Smooth muscle cell (in vitro differentiated cells): ENCODE data around the gene GNB5. TPM values are rescaled to one million over a fixed set of nuclear protein-coding genes. Genes with fewer than 3 reads are reported as not detected.
"Not testable (repeated sequence)": the region's sequence is repeated elsewhere in the genome, so short reads cannot be mapped to it uniquely, and the experiment has no call there.

Experiments used
- DNase-seq: peaks from one replicate; lab custom pipeline; 2025; ENCODE audit not compliant: unreplicated experiment; lab: John Stamatoyannopoulos, UW
- H2AFZ ChIP-seq: fragments of 200-600 bp; sonication (generic); 2 replicates; pipeline ENCODE4 v1.6.0; 2016; ENCODE audit warnings: antibody characterized with exemption, low read depth, mild to moderate bottlenecking
- H3F3A ChIP-seq: fragments of 200-600 bp; sonication (generic); 2 replicates; pipeline ENCODE4 v1.6.0; 2017; ENCODE audit warnings: antibody characterized with exemption, low read depth
- H3K27ac ChIP-seq: fragments of 200-600 bp; sonication (generic); 2 replicates; pipeline ENCODE4 v1.5.1; 2016; ENCODE audit warnings: low read depth, mild to moderate bottlenecking
- H3K27me3 ChIP-seq: fragments of 200-600 bp; sonication (generic); 2 replicates; pipeline ENCODE4 v1.6.1; 2016; ENCODE audit warnings: low read depth, mild to moderate bottlenecking
- H3K36me3 ChIP-seq: fragments of 200-600 bp; sonication (generic); 2 replicates; pipeline ENCODE4 v1.5.1; 2016; ENCODE audit warnings: low read depth
- H3K4me1 ChIP-seq: fragments of 200-600 bp; sonication (generic); 2 replicates; pipeline ENCODE4 v1.5.1; 2016; ENCODE audit warnings: low read depth
- H3K4me2 ChIP-seq: fragments of 200-600 bp; sonication (generic); 2 replicates; pipeline ENCODE4 v1.6.0; 2016; ENCODE audit warnings: mild to moderate bottlenecking
- H3K4me3 ChIP-seq: fragments of 200-600 bp; sonication (generic); 2 replicates; pipeline ENCODE4 v1.5.1; 2016; ENCODE audit warnings: mild to moderate bottlenecking
- H3K79me2 ChIP-seq: fragments of 200-600 bp; sonication (generic); 2 replicates; pipeline ENCODE4 v1.6.0; 2016; ENCODE audit warnings: low read depth, mild to moderate bottlenecking
- H3K9ac ChIP-seq: fragments of 200-600 bp; sonication (generic); 2 replicates; pipeline ENCODE4 v1.6.0; 2016; ENCODE audit warnings: low read depth
- H3K9me3 ChIP-seq: fragments of 200-600 bp; sonication (generic); replicated peaks from 2 replicates; pipeline ENCODE4 v1.5.1; 2016; ENCODE audit warnings: low read depth
- H4K20me1 ChIP-seq: fragments of 200-600 bp; sonication (generic); 2 replicates; pipeline ENCODE4 v1.6.0; 2016; ENCODE audit warnings: low read depth
- WGBS: methylation state at CpG from one replicate; pipeline ENCODE4 v1.1.7; 2016; ENCODE audit warnings: low lambda C conversion rate; 5-methylcytosine and 5-hydroxymethylcytosine counted together
- polyA plus RNA-seq: library from polyadenylated mRNA; unstranded; fragments of >200 nt; fragmentation: Nextera tagmentation; extraction: Ambion mirVana; gene quantifications from 2 replicates; pipeline ENCODE4 v1.2.1, GENCODE V29; 2016
- total RNA-seq: library from RNA; depleted of rRNA; stranded (reverse); fragments of >200 nt; gene quantifications from 2 replicates; pipeline ENCODE4 v1.2.3, GENCODE V29; 2014
- TF ChIP-seq, protein P1 (sequence below): fragments of 200-600 bp; sonication (generic); IDR thresholded peaks from 2 replicates; pipeline ENCODE4 v1.5.1; 2017; ENCODE audit warnings: borderline replicate concordance, mild to moderate bottlenecking, antibody characterized with exemption; ENCODE audit not compliant: insufficient read depth, poor library complexity, severe bottlenecking

The GNB5 gene
- total and polyA plus RNA-seq, 2 experiments from 2014 or later: 14.0 to 25.1 TPM

DNA sequence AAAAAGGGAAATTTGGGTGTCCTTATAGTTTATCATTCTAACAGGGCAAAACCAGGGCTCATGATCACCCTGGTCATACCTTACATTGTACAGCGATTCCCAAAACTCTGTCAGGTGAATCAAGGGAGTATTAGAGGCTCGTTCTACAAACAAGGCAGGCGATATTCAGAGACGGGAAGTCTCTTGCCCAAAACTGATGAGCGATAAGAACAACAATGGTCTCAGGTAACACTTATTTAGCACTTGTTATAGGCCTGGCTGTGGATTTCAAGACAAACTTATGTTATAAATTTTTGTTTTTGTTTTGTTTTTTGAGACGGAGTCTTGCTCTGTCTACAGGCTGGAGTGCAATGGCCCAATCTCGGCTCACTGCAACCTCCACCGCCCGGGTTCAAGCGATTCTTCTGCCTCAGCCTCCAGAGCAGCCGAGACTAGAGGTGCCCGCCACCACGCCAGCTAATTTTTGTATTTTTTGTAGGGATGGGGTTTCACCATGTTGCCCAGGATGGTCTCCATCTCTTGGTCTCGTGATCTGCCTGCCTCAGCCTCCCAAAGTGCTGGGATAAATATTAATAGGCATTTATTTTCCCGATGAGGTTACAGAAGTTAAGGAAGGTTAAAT lies 91.4 kb downstream of the GNB5 start:
- Histone ChIP-seq H3K4me2 (no peak overlapping the region), H3K4me1 (no peaks in the 10 kb centered on the region), H3K36me3 (no peaks in the 10 kb centered on the region), H3K79me2 (no peaks in the 10 kb centered on the region), H3K4me3 (no peak overlapping the region), H3K9ac (no peak overlapping the region), H2AFZ (no peak overlapping the region), H3K27ac (no peak overlapping the region), H3K27me3 (no peaks in the 10 kb centered on the region), H3F3A (peaks cover 3% of the 10 kb centered on the region), H3K9me3 (no peaks in the 10 kb centered on the region), H4K20me1 (no peaks in the 10 kb centered on the region)
- TF ChIP-seq, protein P1, sequence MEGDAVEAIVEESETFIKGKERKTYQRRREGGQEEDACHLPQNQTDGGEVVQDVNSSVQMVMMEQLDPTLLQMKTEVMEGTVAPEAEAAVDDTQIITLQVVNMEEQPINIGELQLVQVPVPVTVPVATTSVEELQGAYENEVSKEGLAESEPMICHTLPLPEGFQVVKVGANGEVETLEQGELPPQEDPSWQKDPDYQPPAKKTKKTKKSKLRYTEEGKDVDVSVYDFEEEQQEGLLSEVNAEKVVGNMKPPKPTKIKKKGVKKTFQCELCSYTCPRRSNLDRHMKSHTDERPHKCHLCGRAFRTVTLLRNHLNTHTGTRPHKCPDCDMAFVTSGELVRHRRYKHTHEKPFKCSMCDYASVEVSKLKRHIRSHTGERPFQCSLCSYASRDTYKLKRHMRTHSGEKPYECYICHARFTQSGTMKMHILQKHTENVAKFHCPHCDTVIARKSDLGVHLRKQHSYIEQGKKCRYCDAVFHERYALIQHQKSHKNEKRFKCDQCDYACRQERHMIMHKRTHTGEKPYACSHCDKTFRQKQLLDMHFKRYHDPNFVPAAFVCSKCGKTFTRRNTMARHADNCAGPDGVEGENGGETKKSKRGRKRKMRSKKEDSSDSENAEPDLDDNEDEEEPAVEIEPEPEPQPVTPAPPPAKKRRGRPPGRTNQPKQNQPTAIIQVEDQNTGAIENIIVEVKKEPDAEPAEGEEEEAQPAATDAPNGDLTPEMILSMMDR: no peak
- no peak for DNase-seq
- 95% methylated on average over 15 of the region's 15 CpGs for WGBS

DNA sequence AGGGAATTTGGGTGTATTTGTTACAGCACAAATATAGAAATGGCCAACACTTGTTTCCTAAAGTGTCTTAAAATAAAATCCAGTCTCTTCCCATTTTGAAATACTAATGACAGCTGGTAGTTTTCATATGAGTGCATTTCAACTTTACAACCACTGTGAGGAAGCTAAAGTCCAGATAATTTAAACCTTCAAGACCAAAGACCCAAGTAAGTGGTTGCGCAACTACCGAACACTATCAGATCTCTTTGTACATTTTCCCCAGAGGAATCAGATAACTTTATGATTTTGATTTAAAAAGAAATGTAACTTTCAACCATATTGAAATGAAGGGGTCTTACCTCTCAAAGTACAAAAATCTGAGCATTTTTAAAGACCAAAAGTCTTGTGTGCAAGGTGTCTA lies 92.9 kb downstream of the GNB5 start:
- Histone ChIP-seq H3K4me2 (no peak overlapping the region), H3K9ac (no peak overlapping the region), H4K20me1 (no peaks in the 10 kb centered on the region), H3K9me3 (no peaks in the 10 kb centered on the region), H3F3A (peaks cover 3% of the 10 kb centered on the region), H3K79me2 (no peaks in the 10 kb centered on the region), H3K27ac (no peak overlapping the region), H3K27me3 (no peaks in the 10 kb centered on the region), H3K4me1 (no peaks in the 10 kb centered on the region), H3K36me3 (no peaks in the 10 kb centered on the region), H2AFZ (no peak overlapping the region), H3K4me3 (no peak overlapping the region)
- TF ChIP-seq, protein P1: no peak
- 95% methylated on average over 2 of the region's 2 CpGs for WGBS
- DNase-seq: no peak

DNA sequence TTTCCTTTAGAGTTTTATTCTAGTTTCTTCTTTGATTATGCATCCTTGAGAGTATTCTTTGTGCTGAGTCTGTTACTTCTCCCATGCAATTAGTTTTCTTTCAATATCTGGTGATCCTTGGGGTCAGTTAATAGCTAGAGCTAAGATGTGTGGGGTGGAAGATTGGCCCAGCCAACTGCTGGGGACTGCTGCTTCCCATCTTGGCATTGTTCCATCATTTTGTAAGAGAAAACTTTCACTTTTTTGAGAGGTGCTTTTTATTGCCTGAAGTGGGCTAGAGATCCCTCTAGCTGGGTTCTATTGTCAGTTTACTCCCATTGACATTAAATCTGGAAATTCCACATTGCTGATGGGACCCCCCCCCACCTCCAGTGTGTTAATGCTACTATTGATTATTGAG lies 94.0 kb downstream of the GNB5 start:
- TF ChIP-seq, protein P1: no peak
- no peak for DNase-seq
- no peaks in the 10 kb centered on the region for H4K20me1 ChIP-seq
- H2AFZ ChIP-seq: no peak overlapping the region
- no peaks in the 10 kb centered on the region for H3K79me2 ChIP-seq
- no peaks in the 10 kb centered on the region for H3K27me3 ChIP-seq
- H3K9ac ChIP-seq: no peak overlapping the region
- no peaks in the 10 kb centered on the region for H3F3A ChIP-seq
- H3K4me3 ChIP-seq: no peak overlapping the region
- no peaks in the 10 kb centered on the region for H3K4me1 ChIP-seq
- H3K9me3 ChIP-seq: no peaks in the 10 kb centered on the region
- no peak overlapping the region for H3K4me2 ChIP-seq
- no peak overlapping the region for H3K27ac ChIP-seq
- no peaks in the 10 kb centered on the region for H3K36me3 ChIP-seq

DNA sequence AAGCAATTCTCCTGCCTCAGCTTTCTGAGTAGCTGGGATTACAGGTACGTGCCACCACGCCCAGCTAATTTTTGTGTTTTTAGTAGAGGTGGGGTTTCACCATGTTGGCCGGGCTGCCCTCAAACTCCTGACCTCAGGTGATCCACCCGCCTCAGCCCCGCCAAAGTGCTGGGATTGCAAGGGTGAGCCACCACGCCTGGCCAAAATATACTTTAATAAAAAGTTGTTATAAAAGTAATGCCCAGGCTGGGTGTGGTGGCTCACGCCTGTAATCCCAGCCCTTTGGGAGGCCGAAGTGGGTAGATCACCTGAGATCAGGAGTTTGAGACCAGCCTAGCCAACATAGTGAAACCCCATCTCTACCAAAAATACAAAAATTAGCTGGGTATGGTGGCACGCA lies 94.7 kb downstream of the GNB5 start:
- not testable (repeated sequence) for H3F3A ChIP-seq

More for the DNA sequence above, 94.7 kb downstream of the GNB5 start:
- not testable (repeated sequence) for H3K36me3 ChIP-seq, H3K27me3 ChIP-seq, H3K9ac ChIP-seq, H4K20me1 ChIP-seq, H3K4me3 ChIP-seq, H3K4me1 ChIP-seq, H3K4me2 ChIP-seq, H3K27ac ChIP-seq, H2AFZ ChIP-seq, H3K79me2 ChIP-seq, H3K9me3 ChIP-seq, DNase-seq
- WGBS: 90% methylated on average over 9 of the region's 9 CpGs
